WTC11 (cell line): ENCODE data around the gene TMEM176B. TPM values are rescaled to one million over a fixed set of nuclear protein-coding genes. Genes with fewer than 3 reads are reported as not detected.

Experiments used
- ATAC-seq: fragments of 200-7000 bp; cut with Tn5 transposase; 2 replicates; pipeline ENCODE4 v1.10.0; 2021; ENCODE audit warnings: mild to moderate bottlenecking, moderate library complexity
- CTCF ChIA-PET: fragments of 300-600 bp; sonication (Branson Sonifier 250); formaldehyde crosslinking; loops from one replicate; lab custom pipeline; 2021; ENCODE audit warnings: antibody characterized with exemption; lab: Charles Lee
- POLR2A ChIA-PET: fragments of 350-600 bp; sonication (Branson Sonifier 250); formaldehyde crosslinking; loops from one replicate; lab custom pipeline; 2021; ENCODE audit warnings: antibody characterized with exemption; lab: Charles Lee
- DNase-seq: peaks from one replicate; pipeline ENCODE4 v3.0.0; 2021; ENCODE audit warnings: low spot score
- H3K27ac Mint-ChIP-seq: 2 replicates; pipeline ENCODE4 v1.8.0; 2021; ENCODE audit warnings: mixed read lengths
- H3K27me3 Mint-ChIP-seq: 2 replicates; pipeline ENCODE4 v1.8.0; 2021; ENCODE audit warnings: low read depth, mild to moderate bottlenecking, moderate library complexity, mixed read lengths
- H3K36me3 Mint-ChIP-seq: 2 replicates; pipeline ENCODE4 v1.8.0; 2021; ENCODE audit warnings: mixed read lengths
- H3K4me1 Mint-ChIP-seq: 2 replicates; pipeline ENCODE4 v1.8.0; 2022; ENCODE audit warnings: mixed read lengths
- H3K4me3 Mint-ChIP-seq: 2 replicates; pipeline ENCODE4 v1.8.0; 2021; ENCODE audit warnings: mild to moderate bottlenecking, moderate library complexity, mixed read lengths
- H3K9me3 Mint-ChIP-seq: 2 replicates; pipeline ENCODE4 v1.8.0; 2021; ENCODE audit warnings: mixed read lengths
- ATF3 ChIP-seq: sonication (generic); formaldehyde crosslinking; conservative IDR thresholded peaks from 2 replicates; pipeline ENCODE4 v1.8.1; 2022; ENCODE audit warnings: mild to moderate bottlenecking, missing genetic modification reagents
- ATF6 ChIP-seq: sonication (generic); formaldehyde crosslinking; IDR thresholded peaks from 2 replicates; pipeline ENCODE4 v1.8.1; 2023; ENCODE audit warnings: mild to moderate bottlenecking, missing genetic modification reagents
- CREB1 ChIP-seq: sonication (generic); formaldehyde crosslinking; IDR thresholded peaks from 2 replicates; pipeline ENCODE4 v1.8.0; 2023; ENCODE audit warnings: mild to moderate bottlenecking, missing genetic modification reagents
- CREM ChIP-seq: sonication (generic); formaldehyde crosslinking; IDR thresholded peaks from 2 replicates; pipeline ENCODE4 v1.8.1; 2022; ENCODE audit warnings: mild to moderate bottlenecking, missing genetic modification reagents, moderate library complexity
- EMX1 ChIP-seq: fragments of 250-450 bp; sonication (Bioruptor Pico); IDR thresholded peaks from 2 replicates; pipeline ENCODE4 v1.8.0; 2021; ENCODE audit warnings: mild to moderate bottlenecking
- ESRRA ChIP-seq: sonication (generic); formaldehyde crosslinking; IDR thresholded peaks from 2 replicates; pipeline ENCODE4 v1.8.1; 2022; ENCODE audit warnings: mild to moderate bottlenecking, missing genetic modification reagents, borderline replicate concordance
- FOXJ3 ChIP-seq: sonication (generic); formaldehyde crosslinking; IDR thresholded peaks from 2 replicates; pipeline ENCODE4 v1.9.0; 2021; ENCODE audit warnings: missing genetic modification reagents, mild to moderate bottlenecking, borderline replicate concordance
- HMGA2 ChIP-seq: fragments of 250-450 bp; sonication (Bioruptor Pico); IDR thresholded peaks from 2 replicates; pipeline ENCODE4 v1.4.0; 2021; ENCODE audit warnings: mild to moderate bottlenecking, moderate library complexity
- MYBL2 ChIP-seq: sonication (generic); formaldehyde crosslinking; IDR thresholded peaks from 2 replicates; pipeline ENCODE4 v1.8.1; 2023; ENCODE audit warnings: mild to moderate bottlenecking, moderate library complexity, missing genetic modification reagents
- NFE2L1 ChIP-seq: sonication (generic); formaldehyde crosslinking; IDR thresholded peaks from 2 replicates; pipeline ENCODE4 v1.8.1; 2023; ENCODE audit warnings: missing genetic modification reagents
- RELA ChIP-seq: sonication (generic); formaldehyde crosslinking; IDR thresholded peaks from 2 replicates; pipeline ENCODE4 v1.8.1; 2022; ENCODE audit warnings: missing genetic modification reagents, mild to moderate bottlenecking, borderline replicate concordance
- RORB ChIP-seq: fragments of 250-450 bp; sonication (Bioruptor Pico); IDR thresholded peaks from 2 replicates; pipeline ENCODE4 v1.9.0; 2021; ENCODE audit warnings: mild to moderate bottlenecking
- STAT6 ChIP-seq: sonication (generic); formaldehyde crosslinking; conservative IDR thresholded peaks from 2 replicates; pipeline ENCODE4 v1.8.1; 2023; ENCODE audit warnings: mild to moderate bottlenecking, low read depth, missing genetic modification reagents, moderate library complexity
- TEAD1 ChIP-seq: sonication (generic); formaldehyde crosslinking; IDR thresholded peaks from 2 replicates; pipeline ENCODE4 v1.8.0; 2022; ENCODE audit warnings: mild to moderate bottlenecking, missing genetic modification reagents
- ZBTB43 ChIP-seq: sonication (generic); formaldehyde crosslinking; IDR thresholded peaks from 2 replicates; pipeline ENCODE4 v1.8.1; 2023; ENCODE audit warnings: mild to moderate bottlenecking, missing genetic modification reagents
- ZNF232 ChIP-seq: sonication (generic); formaldehyde crosslinking; IDR thresholded peaks from 2 replicates; pipeline ENCODE4 v1.8.0; 2022; ENCODE audit warnings: mild to moderate bottlenecking, missing genetic modification reagents
- ZNF425 ChIP-seq: fragments of 250-450 bp; sonication (Bioruptor Pico); conservative IDR thresholded peaks from 2 replicates; pipeline ENCODE4 v1.9.0; 2021; ENCODE audit warnings: mild to moderate bottlenecking
- ZNF512 ChIP-seq: sonication (generic); formaldehyde crosslinking; IDR thresholded peaks from 2 replicates; pipeline ENCODE4 v1.8.1; 2022; ENCODE audit warnings: missing genetic modification reagents, borderline replicate concordance
- ZSCAN18 ChIP-seq: fragments of 250-450 bp; sonication (Bioruptor Pico); IDR thresholded peaks from 2 replicates; pipeline ENCODE4 v2.1.2; 2022; ENCODE audit warnings: mild to moderate bottlenecking, moderate library complexity
- total RNA-seq: library from RNA; stranded (reverse); gene quantifications from 3 replicates; pipeline ENCODE4 v1.2.3, GENCODE V29; 2021

Gene TMEM176B
- total RNA-seq, 1 experiment from 2014 or later = 1.0 TPM

- Mint-ChIP-seq H3K27ac (no peak overlapping the region), H3K36me3 (peaks cover 4% of the 10 kb centered on the region; the same call in 1 of the 2 replicates), H3K4me3 (no peak overlapping the region), H3K4me1 (peaks cover 7% of the 10 kb centered on the region), H3K9me3 (peaks cover 17% of the 10 kb centered on the region), H3K27me3 (peaks cover 8% of the 10 kb centered on the region)
- ATAC-seq (no peak), DNase-seq (no peak)
- ChIA-PET CTCF (interaction anchor here (1.4 kb wide), 1 partner anchor 48 kb away, joined by 5 read pairs; no protein-coding TSS in a partner anchor), POLR2A (no interaction called here)
- no peak for TF ChIP-seq HMGA2
- TF ChIP-seq EMX1 (CRISPR knock-in tag) = no peak
- no peak for TF ChIP-seq CREM
- TF ChIP-seq RORB = no peak
- TF ChIP-seq ZSCAN18 (CRISPR knock-in tag) = no peak
- no peak for TF ChIP-seq ZNF425 (CRISPR knock-in tag)
- no peak for TF ChIP-seq ESRRA
- TF ChIP-seq ZBTB43 (CRISPR knock-in tag) = no peak
- TF ChIP-seq STAT6 (CRISPR knock-in tag) = no peak
- TF ChIP-seq FOXJ3 = no peak
- TF ChIP-seq ATF6 = no peak
- no peak for TF ChIP-seq TEAD1 (CRISPR knock-in tag)
- no peak for TF ChIP-seq ZNF232 (CRISPR knock-in tag)
- no peak for TF ChIP-seq CREB1 (CRISPR knock-in tag)
- no peak for TF ChIP-seq RELA
- TF ChIP-seq ATF3 (CRISPR knock-in tag) = no peak
- no peak for TF ChIP-seq MYBL2 (CRISPR knock-in tag)
- no peak for TF ChIP-seq ZNF512 (CRISPR knock-in tag)
- TF ChIP-seq NFE2L1 (CRISPR knock-in tag) = no peak
Observed at GRCh38 chr7:150826061-150826849, 26.1 kb upstream of the TMEM176B start.
